ENCODE data around the gene SAAL1. TPM values are rescaled to one million over a fixed set of nuclear protein-coding genes. Genes with fewer than 3 reads are reported as not detected.
"Not testable (repeated sequence)": the region's sequence is repeated elsewhere in the genome, so short reads cannot be mapped to it uniquely, and the experiment has no call there.

Gene SAAL1
- total and polyA plus RNA-seq, 5 donors, result 5.9 to 10.4 (median 9.0) TPM

DNA sequence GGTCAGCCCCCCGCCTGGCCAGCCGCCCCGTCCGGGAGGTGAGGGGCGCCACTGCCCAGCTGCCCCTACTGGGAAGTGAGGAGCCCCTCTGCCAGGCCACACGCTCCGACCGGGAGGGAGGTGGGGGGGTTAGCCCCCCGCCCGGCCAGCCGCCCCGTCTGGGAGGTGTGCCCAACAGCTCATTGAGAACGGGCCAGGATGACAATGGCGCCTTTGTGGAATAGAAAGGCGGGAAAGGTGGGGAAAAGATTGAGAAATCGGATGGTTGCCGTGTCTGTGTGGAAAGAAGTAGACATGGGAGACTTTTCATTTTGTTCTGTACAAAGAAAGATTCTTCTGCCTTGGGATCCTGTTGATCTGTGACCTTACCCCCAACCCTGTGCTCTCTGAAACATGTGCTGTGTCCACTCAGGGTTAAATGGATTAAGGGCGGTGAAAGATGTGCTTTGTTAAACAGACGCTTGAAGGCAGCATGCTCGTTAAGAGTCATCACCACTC lies 15.5 kb upstream of the SAAL1 start:
- H3K27me3 ChIP-seq (ENCODE audit: control insufficient read depth, insufficient read depth); H3K4me3 ChIP-seq (ENCODE audit: low read length); intact Hi-C loops (cut with DNase I); H3K9me3 ChIP-seq (ENCODE audit: control insufficient read depth, low read length); ATAC-seq; H3K27ac ChIP-seq (ENCODE audit: low read length); H3K4me1 ChIP-seq (ENCODE audit: control insufficient read depth, insufficient read depth, low read length): not testable (repeated sequence)
- peak in 1 of 3 donors; percentile 45 for DNase-seq
- WGBS, result 82% methylated on average over 20 of the region's 20 CpGs

DNA sequence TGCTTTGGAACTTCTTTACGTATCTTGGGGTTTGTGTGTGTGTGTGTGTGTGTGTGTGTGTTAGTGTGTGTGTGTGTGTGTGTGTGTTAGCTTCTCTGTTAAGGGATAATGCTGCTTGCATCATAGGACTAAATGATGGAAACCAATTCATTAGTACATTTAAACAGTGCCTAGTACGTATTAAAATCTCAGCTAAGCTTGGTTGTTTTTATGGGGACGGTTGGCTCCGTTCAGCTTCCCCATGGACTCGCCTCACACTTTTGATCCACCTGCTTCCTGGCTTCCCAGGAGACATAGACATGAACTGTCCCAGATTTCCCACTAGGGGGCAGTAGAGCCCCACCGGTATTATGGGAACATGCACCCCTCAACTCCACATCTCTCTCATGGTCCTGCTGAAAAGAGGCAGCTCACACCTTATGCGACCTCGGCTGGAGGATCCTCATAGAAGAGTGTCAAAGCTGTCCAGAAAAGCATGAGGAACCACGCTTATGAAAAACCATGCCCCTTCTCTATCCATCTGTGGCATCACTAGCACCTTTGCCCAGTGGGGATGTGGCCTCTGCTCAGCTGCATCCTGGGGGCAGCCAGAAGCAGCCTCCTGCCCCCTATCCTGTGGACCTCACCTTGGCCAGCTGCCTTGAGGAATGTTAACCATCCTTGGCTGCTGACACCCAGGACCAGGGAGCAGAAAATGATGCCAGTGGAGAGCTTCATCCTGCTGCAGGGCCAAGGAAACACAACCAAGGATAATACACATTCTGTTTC lies 9.7 kb upstream of the SAAL1 start:
- DNase-seq, result peak in 2 of 3 donors; percentile 20 to 49
- ATAC-seq, result peak; percentile 85 to 88
- no peak overlapping the region for H3K4me3 ChIP-seq (ENCODE audit: low read length)
- no peaks in the 10 kb centered on the region for H3K27me3 ChIP-seq (ENCODE audit: control insufficient read depth, insufficient read depth)
- H3K27ac ChIP-seq (ENCODE audit: low read length), result no peak overlapping the region
- H3K9me3 ChIP-seq (ENCODE audit: control insufficient read depth, low read length), result no peaks in the 10 kb centered on the region
- 2% methylated on average over 9 of the region's 9 CpGs for WGBS
- no peaks in the 10 kb centered on the region for H3K4me1 ChIP-seq (ENCODE audit: control insufficient read depth, insufficient read depth, low read length)
- intact Hi-C loops (cut with DNase I), result no loop called here

DNA sequence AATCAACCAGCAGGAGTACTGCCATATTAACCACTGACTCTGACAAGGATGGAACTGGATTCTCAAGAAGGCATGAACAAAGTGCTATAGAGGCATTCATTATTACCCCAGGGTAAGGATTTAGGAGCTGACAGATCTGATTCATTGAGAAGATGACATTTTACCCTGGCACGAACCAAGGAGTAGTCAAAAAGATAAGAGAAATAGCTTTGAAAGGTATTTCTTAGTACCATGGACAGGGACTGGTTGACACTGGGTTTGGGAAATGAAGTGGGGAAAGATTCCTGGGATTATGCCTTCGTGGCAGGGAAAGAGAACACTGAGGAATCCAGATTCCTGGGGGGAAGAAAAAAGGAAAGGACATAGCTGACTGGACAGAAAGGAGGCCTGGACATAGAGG lies 5.1 kb upstream of the SAAL1 start:
- Histone ChIP-seq H3K27ac (ENCODE audit: low read length) (no peak overlapping the region), H3K4me3 (ENCODE audit: low read length) (no peak overlapping the region), H3K4me1 (ENCODE audit: control insufficient read depth, insufficient read depth, low read length) (no peaks in the 10 kb centered on the region), H3K9me3 (ENCODE audit: control insufficient read depth, low read length) (no peaks in the 10 kb centered on the region), H3K27me3 (ENCODE audit: control insufficient read depth, insufficient read depth) (no peaks in the 10 kb centered on the region)
- 13% methylated on average over 2 of the region's 2 CpGs for WGBS
- DNase-seq, result no peak
- intact Hi-C loops (cut with DNase I), result no loop called here
- no peak for ATAC-seq

DNA sequence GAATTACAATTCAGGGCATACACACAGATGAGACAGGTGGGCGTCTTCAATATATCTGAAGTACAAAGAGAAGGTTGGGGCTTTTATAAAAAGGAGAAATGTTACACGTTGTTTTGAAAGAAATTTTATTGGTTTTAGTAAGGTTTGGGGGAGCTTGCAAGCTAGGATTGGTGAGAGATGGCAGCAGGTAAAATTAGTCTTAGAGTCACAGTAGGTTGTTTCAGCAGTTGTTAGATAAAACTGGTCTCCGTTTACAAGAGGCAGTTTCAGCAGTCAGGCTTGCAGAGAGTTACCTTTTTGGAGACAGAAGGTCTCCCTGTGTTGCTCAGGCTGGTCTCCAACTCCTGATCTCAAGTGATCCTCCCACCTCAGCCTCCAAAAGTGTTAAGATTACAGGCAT lies 2.4 kb upstream of the SAAL1 start:
- Histone ChIP-seq H3K4me1 (ENCODE audit: control insufficient read depth, insufficient read depth, low read length) (peaks cover 3% of the 10 kb centered on the region), H3K27ac (ENCODE audit: low read length) (no peak overlapping the region), H3K9me3 (ENCODE audit: control insufficient read depth, low read length) (no peaks in the 10 kb centered on the region), H3K27me3 (ENCODE audit: control insufficient read depth, insufficient read depth) (no peaks in the 10 kb centered on the region), H3K4me3 (ENCODE audit: low read length) (no peak overlapping the region)
- intact Hi-C loops (cut with DNase I), result loop anchor here in 1 of 4 donors (10.0 kb wide), 1 partner anchor 93 kb away; the partner anchor contains the start of gene SERGEF
- DNase-seq (no peak), ATAC-seq (no peak)
- WGBS, result 63% methylated on average over 3 of the region's 3 CpGs

DNA sequence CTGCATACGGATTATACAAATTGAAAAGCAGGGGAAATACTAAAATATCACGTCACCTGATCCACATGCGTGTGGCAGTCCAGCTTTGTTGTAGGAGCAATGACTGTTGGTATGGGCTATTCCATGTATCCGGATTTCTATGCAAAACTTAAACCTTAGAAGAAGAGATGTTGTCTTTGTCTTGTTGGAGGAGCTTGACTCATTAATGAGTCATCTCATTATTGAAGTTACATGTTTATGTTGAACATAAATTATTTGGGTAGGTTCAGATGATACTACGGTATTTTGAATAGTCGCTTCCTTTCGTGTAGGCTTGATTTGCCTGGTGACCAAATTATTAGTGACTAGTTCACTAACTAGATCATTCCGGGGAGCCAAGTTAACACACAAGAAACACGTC lies 806 bp upstream of the SAAL1 start:
- Histone ChIP-seq H3K4me3 (ENCODE audit: low read length) (no peak overlapping the region), H3K4me1 (ENCODE audit: control insufficient read depth, insufficient read depth, low read length) (peaks cover 3% of the 10 kb centered on the region)
- intact Hi-C loops (cut with DNase I), result loop anchor here in 1 of 4 donors (10.0 kb wide), 1 partner anchor 92 kb away; the partner anchor contains the start of gene SERGEF

DNA sequence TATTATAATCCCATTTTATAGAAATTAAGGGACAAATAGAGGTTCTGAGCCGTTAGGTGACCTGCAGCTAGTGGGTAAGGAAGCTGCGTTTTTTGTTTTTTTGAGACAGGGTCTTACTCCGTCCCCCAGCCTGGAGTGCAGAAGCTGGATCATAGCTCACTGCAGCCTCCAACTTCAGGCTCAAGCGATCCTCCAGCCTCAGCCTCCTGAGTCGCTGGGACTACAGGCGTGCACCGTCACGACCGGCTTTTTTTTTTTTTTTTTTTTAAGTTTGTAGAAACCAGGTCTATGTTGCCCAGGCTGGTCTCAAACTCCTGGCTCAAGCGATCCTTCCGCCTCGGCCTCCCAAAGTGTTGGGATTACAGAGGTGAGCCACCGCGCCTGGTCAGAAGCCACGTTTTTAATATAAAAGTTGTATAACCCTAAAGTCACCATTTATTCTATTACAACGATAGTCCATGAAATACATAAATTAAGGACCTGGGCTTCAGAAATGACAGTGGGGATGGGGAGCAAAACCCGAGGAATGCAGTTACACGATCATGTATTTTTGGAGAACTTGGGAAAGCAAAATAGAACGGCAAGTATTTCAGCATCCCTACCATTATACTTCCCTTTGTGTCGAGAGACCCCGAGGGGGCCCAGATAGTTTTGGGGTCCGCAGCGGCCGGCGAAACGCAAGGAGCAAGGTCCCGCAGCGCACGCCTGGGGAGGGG lies 638 bp downstream of the SAAL1 start:
- WGBS, result 24% methylated on average over 29 of the region's 29 CpGs
- H3K4me1 ChIP-seq (ENCODE audit: control insufficient read depth, insufficient read depth, low read length), result peaks cover 3% of the 10 kb centered on the region
- intact Hi-C loops (cut with DNase I), result loop anchor here in 1 of 4 donors (10.0 kb wide), 1 partner anchor 90 kb away; the partner anchor contains the start of gene SERGEF
- H3K9me3 ChIP-seq (ENCODE audit: control insufficient read depth, low read length), result no peaks in the 10 kb centered on the region
- H3K27ac ChIP-seq (ENCODE audit: low read length), result no peak overlapping the region
- no peaks in the 10 kb centered on the region for H3K27me3 ChIP-seq (ENCODE audit: control insufficient read depth, insufficient read depth)
- peak overlapping the region; percentile 85 for H3K4me3 ChIP-seq (ENCODE audit: low read length)
- ATAC-seq (no peak), DNase-seq (no peak)

More for the DNA sequence above, 806 bp upstream of the SAAL1 start:
- no peaks in the 10 kb centered on the region for H3K9me3 ChIP-seq (ENCODE audit: control insufficient read depth, low read length)
- no peak for ATAC-seq
- H3K27ac ChIP-seq (ENCODE audit: low read length), result no peak overlapping the region
- 88% methylated on average over 9 of the region's 9 CpGs for WGBS
- DNase-seq, result no peak
- H3K27me3 ChIP-seq (ENCODE audit: control insufficient read depth, insufficient read depth), result no peaks in the 10 kb centered on the region

DNA sequence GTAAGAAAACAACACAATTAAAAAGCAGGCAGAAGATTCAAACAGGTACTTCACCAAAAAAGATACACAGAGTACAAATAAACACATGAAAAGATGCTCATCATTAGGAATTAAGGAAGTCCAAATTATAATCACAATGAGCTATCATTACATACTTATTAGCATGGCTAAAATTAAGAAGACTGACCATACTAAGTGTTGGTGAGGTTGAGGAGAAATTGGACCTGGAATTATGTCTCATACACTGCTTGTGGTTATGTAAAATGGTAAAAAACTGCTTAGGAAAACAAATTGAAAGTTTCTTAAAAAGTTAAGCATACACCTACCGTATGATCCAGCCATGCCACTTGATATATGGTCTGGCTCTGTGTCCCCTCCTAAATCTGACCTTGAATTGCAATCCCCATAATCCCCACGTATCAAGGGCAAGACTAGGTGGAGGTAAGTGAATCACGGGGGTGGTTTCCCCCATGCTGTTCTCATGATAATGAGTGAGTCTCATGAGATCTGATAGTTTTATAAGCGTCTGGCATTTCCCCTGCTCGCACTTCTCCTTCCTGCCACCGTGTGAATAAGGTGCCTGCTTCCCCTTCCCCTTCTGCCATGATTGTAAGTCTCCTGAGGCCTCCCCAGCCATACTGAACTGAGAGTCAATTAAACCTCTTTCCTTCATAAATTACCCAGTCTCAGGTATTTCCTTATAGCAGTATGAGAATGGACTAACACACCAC lies 4.8 kb downstream of the SAAL1 start:
- WGBS, result 42% methylated on average over 6 of the region's 6 CpGs
- Histone ChIP-seq H3K4me1 (ENCODE audit: control insufficient read depth, insufficient read depth, low read length) (peaks cover 3% of the 10 kb centered on the region), H3K4me3 (ENCODE audit: low read length) (no peak overlapping the region), H3K9me3 (ENCODE audit: control insufficient read depth, low read length) (no peaks in the 10 kb centered on the region), H3K27me3 (ENCODE audit: control insufficient read depth, insufficient read depth) (no peaks in the 10 kb centered on the region), H3K27ac (ENCODE audit: low read length) (no peak overlapping the region)
- DNase-seq (no peak), ATAC-seq (no peak)
- intact Hi-C loops (cut with DNase I), result loop anchor here in 1 of 4 donors (10.0 kb wide), 1 partner anchor 86 kb away; the partner anchor contains the start of gene SERGEF

DNA sequence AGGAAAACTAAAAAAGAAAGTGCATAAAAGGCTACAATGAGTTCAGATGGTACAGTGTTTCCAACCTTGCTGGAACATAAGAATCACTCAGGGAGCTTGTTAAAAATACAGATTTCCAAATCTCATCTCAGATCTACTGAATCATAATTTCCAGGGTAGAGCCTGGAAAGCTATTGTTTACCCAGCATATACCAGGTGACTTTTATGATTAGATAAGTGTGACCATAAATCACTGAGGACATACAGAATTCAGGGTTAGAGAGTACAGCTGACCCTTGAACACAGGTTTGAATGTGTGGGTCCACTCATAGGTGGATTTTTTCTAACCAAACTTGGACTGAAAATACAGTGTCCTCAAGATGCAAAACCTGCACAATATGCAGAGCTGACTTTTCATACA lies 11.9 kb downstream of the SAAL1 start:
- intact Hi-C loops (cut with DNase I), result no loop called here
- Histone ChIP-seq H3K4me1 (ENCODE audit: control insufficient read depth, insufficient read depth, low read length) (no peaks in the 10 kb centered on the region), H3K27ac (ENCODE audit: low read length) (no peak overlapping the region), H3K9me3 (ENCODE audit: control insufficient read depth, low read length) (no peaks in the 10 kb centered on the region), H3K27me3 (ENCODE audit: control insufficient read depth, insufficient read depth) (no peaks in the 10 kb centered on the region), H3K4me3 (ENCODE audit: low read length) (no peak overlapping the region)
- ATAC-seq (no peak), DNase-seq (no peak)

DNA sequence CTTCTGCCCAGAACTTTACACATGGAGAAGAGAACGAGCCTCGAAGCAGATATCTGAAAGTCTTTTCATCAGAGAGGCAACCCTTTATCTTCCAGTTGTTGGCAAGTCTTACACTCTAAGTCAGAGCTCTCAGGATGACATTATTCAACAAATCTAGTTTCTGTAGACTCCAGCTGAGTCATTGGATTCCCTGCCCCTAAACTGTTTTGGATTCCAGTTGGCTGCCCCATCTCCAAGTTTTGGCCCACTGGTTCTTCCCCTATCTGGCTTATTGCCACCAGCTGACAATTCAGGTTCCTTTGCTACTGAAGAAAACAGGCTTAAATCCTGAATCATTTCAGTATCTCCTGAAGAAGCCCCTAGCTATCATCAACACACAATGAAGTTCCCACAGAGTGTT lies 14.2 kb downstream of the SAAL1 start:
- intact Hi-C loops (cut with DNase I), result no loop called here
- ATAC-seq, result no peak
- DNase-seq, result no peak
- Histone ChIP-seq H3K27me3 (ENCODE audit: control insufficient read depth, insufficient read depth) (no peaks in the 10 kb centered on the region), H3K9me3 (ENCODE audit: control insufficient read depth, low read length) (no peaks in the 10 kb centered on the region), H3K4me3 (ENCODE audit: low read length) (no peak overlapping the region), H3K4me1 (ENCODE audit: control insufficient read depth, insufficient read depth, low read length) (no peaks in the 10 kb centered on the region), H3K27ac (ENCODE audit: low read length) (no peak overlapping the region)
- WGBS, result 61% methylated on average over 2 of the region's 2 CpGs

DNA sequence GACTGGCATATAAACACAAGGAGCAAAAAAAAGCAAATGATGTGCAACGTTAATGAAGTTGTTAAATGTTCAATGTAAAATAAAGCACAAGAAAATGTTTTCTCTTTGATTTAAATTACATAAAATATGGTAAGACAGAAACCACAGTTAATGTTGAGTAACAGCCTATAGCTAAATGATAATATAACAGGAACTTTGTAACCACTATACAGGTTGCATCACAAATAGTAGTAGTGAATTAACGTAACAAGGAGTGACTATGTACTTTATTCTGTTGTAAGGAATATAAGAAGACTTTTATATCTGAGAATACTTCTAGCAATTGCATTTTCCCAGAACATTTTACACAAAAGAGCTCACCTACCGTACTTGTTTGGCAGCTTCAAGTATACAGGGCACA lies 16.9 kb downstream of the SAAL1 start:
- DNase-seq (no peak), ATAC-seq (no peak)
- intact Hi-C loops (cut with DNase I), result no loop called here
- Histone ChIP-seq H3K27me3 (ENCODE audit: control insufficient read depth, insufficient read depth) (no peaks in the 10 kb centered on the region), H3K4me3 (ENCODE audit: low read length) (no peak overlapping the region), H3K27ac (ENCODE audit: low read length) (no peak overlapping the region), H3K9me3 (ENCODE audit: control insufficient read depth, low read length) (no peaks in the 10 kb centered on the region), H3K4me1 (ENCODE audit: control insufficient read depth, insufficient read depth, low read length) (no peaks in the 10 kb centered on the region)
- WGBS, result 90% methylated on average over 3 of the region's 3 CpGs

DNA sequence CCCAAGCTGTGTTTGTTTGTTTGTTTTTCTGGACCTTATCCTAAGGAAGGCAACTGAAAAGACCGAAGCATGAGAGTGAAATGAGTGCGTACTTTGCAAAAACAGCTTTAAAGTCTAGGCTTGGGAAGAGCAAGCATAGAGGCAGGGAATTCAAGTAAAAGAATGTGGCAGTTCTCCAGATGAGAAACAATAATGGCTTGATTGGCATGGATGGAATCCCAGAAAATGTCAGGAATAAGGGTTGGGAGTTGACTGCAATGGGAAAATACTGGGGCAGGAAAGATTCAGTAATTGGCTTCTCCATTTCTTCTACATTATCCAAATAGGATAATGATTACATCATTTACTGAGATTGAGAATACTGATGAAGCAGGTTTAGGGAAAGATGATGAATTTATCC lies 17.5 kb downstream of the SAAL1 start:
- Histone ChIP-seq H3K27ac (ENCODE audit: low read length) (no peak overlapping the region), H3K4me1 (ENCODE audit: control insufficient read depth, insufficient read depth, low read length) (no peaks in the 10 kb centered on the region), H3K27me3 (ENCODE audit: control insufficient read depth, insufficient read depth) (no peaks in the 10 kb centered on the region), H3K9me3 (ENCODE audit: control insufficient read depth, low read length) (no peaks in the 10 kb centered on the region), H3K4me3 (ENCODE audit: low read length) (no peak overlapping the region)
- no peak for ATAC-seq
- intact Hi-C loops (cut with DNase I), result no loop called here
- 96% methylated on average over 2 of the region's 2 CpGs for WGBS
- DNase-seq, result no peak
